Ovary (tissue), 3 donors: ENCODE results near the gene HNRNPA2B1.

Source experiments
- CTCF ChIP-seq, 3 donors: fragments of 450-650 bp in 2 of 3; fragments of 200-600 bp in 1 of 3; IDR thresholded peaks; one replicate each; pipeline versions ENCODE4 v1.5.1 to v1.8.0; 2016 to 2022; ENCODE audit warnings: antibody characterized with exemption in 3 of 3, mild to moderate bottlenecking in 1 of 3
- EP300 ChIP-seq: sonication (generic); formaldehyde crosslinking; IDR thresholded peaks from one replicate; pipeline ENCODE4 v1.6.1; 2017; ENCODE audit warnings: antibody characterized with exemption
- POLR2A ChIP-seq: fragments of 450-650 bp; IDR thresholded peaks from one replicate; pipeline ENCODE4 v1.6.1; 2017; ENCODE audit warnings: antibody characterized with exemption, mild to moderate bottlenecking, moderate library complexity
- donor health status: DM: no; HTN: no; CAD: no.

- TF ChIP-seq EP300, result no peak
- TF ChIP-seq CTCF (IDR thresholded peaks at IDR 0.05), result no peak
- TF ChIP-seq POLR2A, result no peak
Measured at GRCh38 chr7:26160896-26161295, 39.6 kb downstream of the HNRNPA2B1 start.
